ENCODE results near the gene PLK5. TPM values are rescaled to one million over a fixed set of nuclear protein-coding genes. Genes with fewer than 3 reads are reported as not detected.

The PLK5 gene
- polyA plus RNA-seq, 1 of the 3 experiments (the other 2 are of a cell fraction): not detected

DNA sequence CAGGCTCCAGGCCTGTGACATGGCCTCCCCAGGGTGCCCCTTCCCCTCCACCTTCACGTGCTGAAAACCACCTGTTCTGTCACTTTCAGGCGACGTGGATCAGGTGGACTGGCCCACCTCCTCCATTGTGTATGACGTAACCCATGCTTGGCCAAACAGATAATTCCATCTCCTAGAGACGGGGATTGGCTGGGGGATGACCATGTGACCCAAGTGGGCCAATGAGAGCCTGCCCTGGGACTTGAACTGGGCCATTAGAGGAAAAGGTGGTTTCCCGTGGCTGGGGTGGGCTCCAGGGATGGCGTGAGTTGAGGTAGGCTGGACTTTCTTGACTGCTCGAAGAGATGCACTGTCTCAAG is 7.5 kb upstream of the PLK5 start:
- WGBS (ENCODE audit: low lambda C conversion rate): 46% methylated on average over 8 of the region's 8 CpGs
- TF ChIP-seq, protein P1, sequence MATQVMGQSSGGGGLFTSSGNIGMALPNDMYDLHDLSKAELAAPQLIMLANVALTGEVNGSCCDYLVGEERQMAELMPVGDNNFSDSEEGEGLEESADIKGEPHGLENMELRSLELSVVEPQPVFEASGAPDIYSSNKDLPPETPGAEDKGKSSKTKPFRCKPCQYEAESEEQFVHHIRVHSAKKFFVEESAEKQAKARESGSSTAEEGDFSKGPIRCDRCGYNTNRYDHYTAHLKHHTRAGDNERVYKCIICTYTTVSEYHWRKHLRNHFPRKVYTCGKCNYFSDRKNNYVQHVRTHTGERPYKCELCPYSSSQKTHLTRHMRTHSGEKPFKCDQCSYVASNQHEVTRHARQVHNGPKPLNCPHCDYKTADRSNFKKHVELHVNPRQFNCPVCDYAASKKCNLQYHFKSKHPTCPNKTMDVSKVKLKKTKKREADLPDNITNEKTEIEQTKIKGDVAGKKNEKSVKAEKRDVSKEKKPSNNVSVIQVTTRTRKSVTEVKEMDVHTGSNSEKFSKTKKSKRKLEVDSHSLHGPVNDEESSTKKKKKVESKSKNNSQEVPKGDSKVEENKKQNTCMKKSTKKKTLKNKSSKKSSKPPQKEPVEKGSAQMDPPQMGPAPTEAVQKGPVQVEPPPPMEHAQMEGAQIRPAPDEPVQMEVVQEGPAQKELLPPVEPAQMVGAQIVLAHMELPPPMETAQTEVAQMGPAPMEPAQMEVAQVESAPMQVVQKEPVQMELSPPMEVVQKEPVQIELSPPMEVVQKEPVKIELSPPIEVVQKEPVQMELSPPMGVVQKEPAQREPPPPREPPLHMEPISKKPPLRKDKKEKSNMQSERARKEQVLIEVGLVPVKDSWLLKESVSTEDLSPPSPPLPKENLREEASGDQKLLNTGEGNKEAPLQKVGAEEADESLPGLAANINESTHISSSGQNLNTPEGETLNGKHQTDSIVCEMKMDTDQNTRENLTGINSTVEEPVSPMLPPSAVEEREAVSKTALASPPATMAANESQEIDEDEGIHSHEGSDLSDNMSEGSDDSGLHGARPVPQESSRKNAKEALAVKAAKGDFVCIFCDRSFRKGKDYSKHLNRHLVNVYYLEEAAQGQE (IDR thresholded peaks at IDR 0.05; ENCODE audit: low read depth, low read length): no peak
- TF ChIP-seq, protein P2, sequence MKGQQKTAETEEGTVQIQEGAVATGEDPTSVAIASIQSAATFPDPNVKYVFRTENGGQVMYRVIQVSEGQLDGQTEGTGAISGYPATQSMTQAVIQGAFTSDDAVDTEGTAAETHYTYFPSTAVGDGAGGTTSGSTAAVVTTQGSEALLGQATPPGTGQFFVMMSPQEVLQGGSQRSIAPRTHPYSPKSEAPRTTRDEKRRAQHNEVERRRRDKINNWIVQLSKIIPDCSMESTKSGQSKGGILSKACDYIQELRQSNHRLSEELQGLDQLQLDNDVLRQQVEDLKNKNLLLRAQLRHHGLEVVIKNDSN (IDR thresholded peaks at IDR 0.05; ENCODE audit: borderline replicate concordance, low read depth): peak; percentile 56; the same call in 1 of the 2 replicates
- TF ChIP-seq FOXM1 (IDR thresholded peaks at IDR 0.05; ENCODE audit: low read depth): no peak

DNA sequence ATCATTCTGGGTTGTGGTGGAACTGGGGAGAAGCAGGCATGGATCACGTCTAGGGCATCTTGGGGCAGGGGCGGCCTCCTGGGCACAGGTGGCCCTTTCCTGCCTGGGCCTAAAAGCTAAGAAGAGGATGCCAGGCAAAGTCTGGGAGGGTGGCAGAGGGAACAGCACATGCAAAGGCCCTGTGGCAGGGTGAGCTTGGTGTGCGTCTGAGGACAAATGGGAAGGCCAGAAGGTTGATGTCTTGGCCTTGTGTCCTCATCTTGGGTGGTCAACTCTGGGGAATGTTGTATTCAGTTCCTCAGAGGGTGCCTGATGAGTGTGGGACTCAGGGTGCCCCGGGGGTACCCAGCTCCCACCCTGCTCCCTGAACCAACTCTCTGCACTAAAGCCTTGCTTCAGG is 5.4 kb upstream of the PLK5 start:
- Histone ChIP-seq H3K27me3 (ENCODE audit: insufficient read depth) (peaks cover 11% of the 10 kb centered on the region), H3K9me3 (no peaks in the 10 kb centered on the region), H3K4me3 (ENCODE audit: low read depth in 2 of 2, low read length in 1 of 2) (no peak overlapping the region), H3K9ac (no peak overlapping the region), H3K9me2 (no peaks in the 10 kb centered on the region), H3F3A (replicated peaks; ENCODE audit: insufficient read depth) (peaks cover 13% of the 10 kb centered on the region), H3K36me3 (replicated peaks in 1 of 2; ENCODE audit: control insufficient read depth in 1 of 2, insufficient read depth in 2 of 2, low read length in 1 of 2) (no peaks in the 10 kb centered on the region), H3K4me1 (ENCODE audit: control insufficient read depth in 1 of 2, insufficient read depth in 2 of 2, low read depth in 1 of 2, low read length in 1 of 2) (no peaks in the 10 kb centered on the region), H3K27ac (ENCODE audit: low read depth in 2 of 2, low read length in 1 of 2) (no peak overlapping the region), H4K20me1 (ENCODE audit: insufficient read depth) (no peaks in the 10 kb centered on the region), H3K79me2 (ENCODE audit: insufficient read depth) (no peaks in the 10 kb centered on the region), H2AFZ (ENCODE audit: low read depth) (no peak overlapping the region), H3K4me2 (no peak overlapping the region)
- 59% methylated on average over 4 of the region's 4 CpGs for WGBS (ENCODE audit: low lambda C conversion rate)
- ChIA-PET CTCF (interaction anchor here (1.4 to 2.5 kb wide), 2 partner anchors 16 to 27 kb away, joined by 3 to 12 read pairs; no protein-coding TSS in a partner anchor), POLR2A (no interaction called here)
- no peak for DNase-seq
- TF ChIP-seq GABPA (IDR thresholded peaks at IDR 0.05; ENCODE audit: low read depth) (no peak), NFIC (IDR thresholded peaks at IDR 0.05; ENCODE audit: borderline replicate concordance) (no peak), GATA2 (CRISPR knock-in tag; IDR thresholded peaks at IDR 0.05) (no peak), TEAD4 (IDR thresholded peaks at IDR 0.05; ENCODE audit: borderline replicate concordance, insufficient read depth) (no peak), EZH2phosphoT487 (IDR thresholded peaks at IDR 0.05; ENCODE audit: borderline replicate concordance, low read depth) (no peak), YY1 (IDR thresholded peaks at IDR 0.05; ENCODE audit: low read depth) (no peak), CHD2 (IDR thresholded peaks at IDR 0.05; ENCODE audit: low read length, partially characterized antibody) (no peak), FOXM1 (IDR thresholded peaks at IDR 0.05; ENCODE audit: low read depth) (no peak), FOSL2 (IDR thresholded peaks at IDR 0.05; ENCODE audit: borderline replicate concordance, low read depth) (no peak), ELF1 (IDR thresholded peaks at IDR 0.05) (no peak), FOXJ3 (CRISPR knock-in tag; IDR thresholded peaks at IDR 0.05) (no peak), TCF12 (IDR thresholded peaks at IDR 0.05) (no peak), SMC3 (IDR thresholded peaks at IDR 0.05; ENCODE audit: low read depth, low read length) (no peak)
- TF ChIP-seq, protein P3, sequence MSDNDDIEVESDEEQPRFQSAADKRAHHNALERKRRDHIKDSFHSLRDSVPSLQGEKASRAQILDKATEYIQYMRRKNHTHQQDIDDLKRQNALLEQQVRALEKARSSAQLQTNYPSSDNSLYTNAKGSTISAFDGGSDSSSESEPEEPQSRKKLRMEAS (IDR thresholded peaks at IDR 0.05; ENCODE audit: low read depth): no peak
- TF ChIP-seq, protein P4, sequence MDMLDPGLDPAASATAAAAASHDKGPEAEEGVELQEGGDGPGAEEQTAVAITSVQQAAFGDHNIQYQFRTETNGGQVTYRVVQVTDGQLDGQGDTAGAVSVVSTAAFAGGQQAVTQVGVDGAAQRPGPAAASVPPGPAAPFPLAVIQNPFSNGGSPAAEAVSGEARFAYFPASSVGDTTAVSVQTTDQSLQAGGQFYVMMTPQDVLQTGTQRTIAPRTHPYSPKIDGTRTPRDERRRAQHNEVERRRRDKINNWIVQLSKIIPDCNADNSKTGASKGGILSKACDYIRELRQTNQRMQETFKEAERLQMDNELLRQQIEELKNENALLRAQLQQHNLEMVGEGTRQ (IDR thresholded peaks at IDR 0.05; ENCODE audit: borderline replicate concordance, low read depth, low read length): no peak
- TF ChIP-seq, protein P2 (IDR thresholded peaks at IDR 0.05; ENCODE audit: borderline replicate concordance, low read depth): no peak
- TF ChIP-seq, protein P5, sequence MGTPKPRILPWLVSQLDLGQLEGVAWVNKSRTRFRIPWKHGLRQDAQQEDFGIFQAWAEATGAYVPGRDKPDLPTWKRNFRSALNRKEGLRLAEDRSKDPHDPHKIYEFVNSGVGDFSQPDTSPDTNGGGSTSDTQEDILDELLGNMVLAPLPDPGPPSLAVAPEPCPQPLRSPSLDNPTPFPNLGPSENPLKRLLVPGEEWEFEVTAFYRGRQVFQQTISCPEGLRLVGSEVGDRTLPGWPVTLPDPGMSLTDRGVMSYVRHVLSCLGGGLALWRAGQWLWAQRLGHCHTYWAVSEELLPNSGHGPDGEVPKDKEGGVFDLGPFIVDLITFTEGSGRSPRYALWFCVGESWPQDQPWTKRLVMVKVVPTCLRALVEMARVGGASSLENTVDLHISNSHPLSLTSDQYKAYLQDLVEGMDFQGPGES (IDR thresholded peaks at IDR 0.05; ENCODE audit: low read depth, low read length): no peak

More for the DNA sequence above, 7.5 kb upstream of the PLK5 start:
- Histone ChIP-seq H2AFZ (ENCODE audit: low read depth) (no peak overlapping the region), H3K36me3 (replicated peaks in 1 of 2; ENCODE audit: control insufficient read depth in 1 of 2, insufficient read depth in 2 of 2, low read length in 1 of 2) (no peaks in the 10 kb centered on the region), H3K79me2 (ENCODE audit: insufficient read depth) (no peaks in the 10 kb centered on the region), H3F3A (replicated peaks; ENCODE audit: insufficient read depth) (peaks cover 12% of the 10 kb centered on the region), H3K27me3 (ENCODE audit: insufficient read depth) (no peaks in the 10 kb centered on the region), H3K4me1 (ENCODE audit: control insufficient read depth in 1 of 2, insufficient read depth in 2 of 2, low read depth in 1 of 2, low read length in 1 of 2) (no peaks in the 10 kb centered on the region), H3K4me3 (ENCODE audit: low read depth in 2 of 2, low read length in 1 of 2) (no peak overlapping the region), H3K9me3 (no peaks in the 10 kb centered on the region), H3K27ac (ENCODE audit: low read depth in 2 of 2, low read length in 1 of 2) (no peak overlapping the region), H3K9ac (no peak overlapping the region), H4K20me1 (ENCODE audit: insufficient read depth) (no peaks in the 10 kb centered on the region), H3K9me2 (no peaks in the 10 kb centered on the region), H3K4me2 (no peak overlapping the region)
- ChIA-PET POLR2A (no interaction called here), CTCF (no interaction called here)
- DNase-seq: no peak

All from SK-N-SH (cell line).